Osteoblast (primary cell): Measurements from ENCODE around the gene TRNP1. TPM values are rescaled to one million over a fixed set of nuclear protein-coding genes. Genes with fewer than 3 reads are reported as not detected.
A peak's percentile ranks its signal among the peaks of the same experiment; 100 is the strongest.

Experiments used
- DNase-seq: peaks from one replicate; pipeline ENCODE4 v3.0.0; 2011; ENCODE audit warnings: low spot score, mixed read lengths; ENCODE audit not compliant: insufficient read length; ENCODE audit errors: missing footprints
- H2AFZ ChIP-seq: 2 replicates; pipeline ENCODE4 v1.6.0; 2011; ENCODE audit warnings: mild to moderate bottlenecking, low read length
- H3K27ac ChIP-seq: 2 replicates; pipeline ENCODE4 v1.5.1; 2011; ENCODE audit warnings: mild to moderate bottlenecking, low read depth, low read length, moderate library complexity
- H3K27me3 ChIP-seq: 2 replicates; pipeline ENCODE4 v1.6.0; 2012; ENCODE audit warnings: mild to moderate bottlenecking, control low read depth, inconsistent platforms, low read length, moderate library complexity; ENCODE audit not compliant: insufficient read depth
- H3K36me3 ChIP-seq: 2 replicates; pipeline ENCODE4 v1.5.1; 2011; ENCODE audit warnings: mild to moderate bottlenecking, low read length, control low read depth, moderate library complexity; ENCODE audit not compliant: insufficient read depth
- H3K4me1 ChIP-seq: 2 replicates; pipeline ENCODE4 v1.5.1; 2011; ENCODE audit warnings: mild to moderate bottlenecking, low read length, control low read depth, moderate library complexity; ENCODE audit not compliant: insufficient read depth
- H3K4me2 ChIP-seq: 2 replicates; pipeline ENCODE4 v1.6.0; 2011; ENCODE audit warnings: mild to moderate bottlenecking, low read length; ENCODE audit not compliant: insufficient read depth
- H3K4me3 ChIP-seq: fragments of 200-600 bp; sonication (generic); 3 replicates; pipeline ENCODE4 v1.5.1; 2012; ENCODE audit warnings: mild to moderate bottlenecking, low read length, inconsistent platforms; ENCODE audit not compliant: insufficient read depth
- H3K79me2 ChIP-seq: 2 replicates; pipeline ENCODE4 v1.6.0; 2012; ENCODE audit warnings: mild to moderate bottlenecking, low read length, control low read depth, inconsistent platforms; ENCODE audit not compliant: insufficient read depth
- H3K9me3 ChIP-seq: 2 replicates; pipeline ENCODE4 v1.5.1; 2011; ENCODE audit warnings: low read depth, low read length, control low read depth
- H4K20me1 ChIP-seq: 2 replicates; pipeline ENCODE4 v1.6.0; 2012; ENCODE audit warnings: mild to moderate bottlenecking, low read length, control low read depth; ENCODE audit not compliant: insufficient read depth
- CTCF ChIP-seq: IDR thresholded peaks from 2 replicates; pipeline ENCODE4 v1.5.1; 2011; ENCODE audit warnings: mild to moderate bottlenecking, low read depth, low read length, moderate library complexity; ENCODE audit errors: extremely low read depth
- total RNA-seq: library from RNA; depleted of rRNA; stranded (reverse); fragments of >200 nt; gene quantifications from 2 replicates; pipeline ENCODE4 v1.2.3, GENCODE V29; 2012

TRNP1 gene
- total RNA-seq, 1 donor: 6.5 TPM

GRCh38 chr1:27000090-27000816 is 6.8 kb downstream of the TRNP1 start:
- DNase-seq: no peak
- Histone ChIP-seq H3K4me1 (peaks cover 60% of the 10 kb centered on the region), H3K4me3 (peak overlapping the region; percentile 8), H3K27me3 (no peaks in the 10 kb centered on the region), H4K20me1 (no peaks in the 10 kb centered on the region), H3K36me3 (no peaks in the 10 kb centered on the region), H3K9me3 (no peaks in the 10 kb centered on the region), H3K4me2 (peak overlapping the region; percentile 55), H3K27ac (peak overlapping the region; percentile 82), H2AFZ (peak overlapping the region; percentile 53), H3K79me2 (peaks cover under 1% of the 10 kb centered on the region)
- no peak for TF ChIP-seq CTCF

- H3K9me3 ChIP-seq: no peaks in the 10 kb centered on the region
- H3K27me3 ChIP-seq: no peaks in the 10 kb centered on the region
- H3K27ac ChIP-seq: peak overlapping the region; percentile 82
- TF ChIP-seq CTCF: no peak
- peaks cover 60% of the 10 kb centered on the region for H3K4me1 ChIP-seq
- no peaks in the 10 kb centered on the region for H4K20me1 ChIP-seq
- no peaks in the 10 kb centered on the region for H3K36me3 ChIP-seq
- peak overlapping the region; percentile 53 for H2AFZ ChIP-seq
- DNase-seq: peak; percentile 97
- H3K4me3 ChIP-seq: no peak overlapping the region
- H3K79me2 ChIP-seq: no peaks in the 10 kb centered on the region
- peak overlapping the region; percentile 50 for H3K4me2 ChIP-seq
Observed at GRCh38 chr1:27000817-27001460, 7.4 kb downstream of the TRNP1 start.

- Histone ChIP-seq H3K27ac (peak overlapping the region; percentile 82), H3K36me3 (no peaks in the 10 kb centered on the region), H3K4me2 (peak overlapping the region; percentile 8), H3K4me1 (peaks cover 60% of the 10 kb centered on the region), H3K9me3 (no peaks in the 10 kb centered on the region), H3K4me3 (no peak overlapping the region), H2AFZ (peak overlapping the region; percentile 32), H3K79me2 (no peaks in the 10 kb centered on the region), H3K27me3 (no peaks in the 10 kb centered on the region), H4K20me1 (no peaks in the 10 kb centered on the region)
- DNase-seq: peak; percentile 85
- no peak for TF ChIP-seq CTCF
Observed at GRCh38 chr1:27001570-27002360, 8.3 kb downstream of the TRNP1 start.
